AG09319 (cell line): Measurements from ENCODE around the gene PNPLA5.

Source experiments
- DNase-seq: peaks from one replicate; pipeline ENCODE4 v3.0.0-alpha.2; 2010; ENCODE audit warnings: low read depth; ENCODE audit errors: extremely low read depth
- CTCF ChIP-seq: IDR thresholded peaks from 2 replicates; pipeline ENCODE4 v1.5.1; 2011; ENCODE audit warnings: low read depth, mild to moderate bottlenecking, inconsistent platforms, low read length, moderate library complexity

Gene PNPLA5

GRCh38 chr22:43859176-43859575 lies 32.6 kb downstream of the PNPLA5 start:
- DNase-seq = no peak
- no peak for TF ChIP-seq CTCF

GRCh38 chr22:43858156-43858895 lies 33.5 kb downstream of the PNPLA5 start:
- no peak for TF ChIP-seq CTCF
- DNase-seq = no peak

GRCh38 chr22:43857367-43857766 lies 34.4 kb downstream of the PNPLA5 start:
- no peak for DNase-seq
- TF ChIP-seq CTCF = no peak

GRCh38 chr22:43855431-43855830 lies 36.4 kb downstream of the PNPLA5 start:
- no peak for DNase-seq
- no peak for TF ChIP-seq CTCF

GRCh38 chr22:43854786-43855271 lies 37.0 kb downstream of the PNPLA5 start:
- no peak for DNase-seq
- TF ChIP-seq CTCF = no peak

GRCh38 chr22:43854121-43854785 lies 37.6 kb downstream of the PNPLA5 start:
- no peak for DNase-seq
- TF ChIP-seq CTCF = no peak

GRCh38 chr22:43853328-43853931 lies 38.4 kb downstream of the PNPLA5 start:
- DNase-seq = no peak
- no peak for TF ChIP-seq CTCF
